NCI-H2107 (cell line): ENCODE data around the gene USP32.

ENCODE experiments used
- DNase-seq: peaks from one replicate; lab custom pipeline; 2025; lab: John Stamatoyannopoulos, UW

Gene USP32

GRCh38 chr17:60297760-60298401 is 94.1 kb downstream of the USP32 start:
- DNase-seq = no peak

GRCh38 chr17:60296177-60296576 is 95.8 kb downstream of the USP32 start:
- no peak for DNase-seq

- no peak for DNase-seq
Observed at GRCh38 chr17:60293580-60294335, 98.2 kb downstream of the USP32 start.

- DNase-seq = no peak
Observed at GRCh38 chr17:60292697-60293096, 99.2 kb downstream of the USP32 start.

- DNase-seq = no peak
Observed at GRCh38 chr17:60284709-60285108, 107.2 kb downstream of the USP32 start.

GRCh38 chr17:60283816-60284215 is 108.1 kb downstream of the USP32 start:
- DNase-seq = no peak

GRCh38 chr17:60280673-60281072 is 111.3 kb downstream of the USP32 start:
- DNase-seq = no peak

GRCh38 chr17:60278237-60278636 is 113.7 kb downstream of the USP32 start:
- no peak for DNase-seq

GRCh38 chr17:60277258-60277657 is 114.7 kb downstream of the USP32 start:
- no peak for DNase-seq

GRCh38 chr17:60269417-60269816 is 122.5 kb downstream of the USP32 start:
- DNase-seq = no peak

- DNase-seq = no peak
Observed at GRCh38 chr17:60260540-60260939, 131.4 kb downstream of the USP32 start.

GRCh38 chr17:60258313-60258712 is 133.6 kb downstream of the USP32 start:
- DNase-seq = no peak

- no peak for DNase-seq
Observed at GRCh38 chr17:60256174-60256573, 135.8 kb downstream of the USP32 start.

GRCh38 chr17:60253048-60253447 is 138.9 kb downstream of the USP32 start:
- DNase-seq = no peak

- DNase-seq = no peak
Observed at GRCh38 chr17:60252459-60252858, 139.5 kb downstream of the USP32 start.

- DNase-seq = no peak
Observed at GRCh38 chr17:60249290-60249826, 142.6 kb downstream of the USP32 start.

GRCh38 chr17:60248618-60249289 is 143.2 kb downstream of the USP32 start:
- no peak for DNase-seq

- no peak for DNase-seq
Observed at GRCh38 chr17:60247836-60248461, 144.0 kb downstream of the USP32 start.

- DNase-seq = no peak
Observed at GRCh38 chr17:60244656-60245055, 147.3 kb downstream of the USP32 start.

- no peak for DNase-seq
Observed at GRCh38 chr17:60240290-60240689, 151.6 kb downstream of the USP32 start.

- DNase-seq = no peak
Observed at GRCh38 chr17:60231691-60232090, 160.2 kb downstream of the USP32 start.

- DNase-seq = no peak
Observed at GRCh38 chr17:60231234-60231633, 160.7 kb downstream of the USP32 start.
